Neural progenitor cell (in vitro differentiated cells): ENCODE results near the gene RAP1A. TPM values are rescaled to one million over a fixed set of nuclear protein-coding genes. Genes with fewer than 3 reads are reported as not detected.

ENCODE experiments used
- DNase-seq: peaks from one replicate; pipeline ENCODE4 v3.0.0-alpha.2; 2016; ENCODE audit warnings: low spot score
- H2AFZ ChIP-seq: fragments of 200-600 bp; sonication (generic); replicated peaks from 2 replicates; pipeline ENCODE4 v1.6.1; 2016; ENCODE audit warnings: antibody characterized with exemption
- H3F3A ChIP-seq: fragments of 200-600 bp; sonication (generic); 2 replicates; pipeline ENCODE4 v1.6.1; 2016; ENCODE audit warnings: antibody characterized with exemption, low read depth
- H3K27ac ChIP-seq: fragments of 200-600 bp; sonication (generic); 2 replicates; pipeline ENCODE4 v1.5.1; 2016; ENCODE audit warnings: mild to moderate bottlenecking
- H3K27me3 ChIP-seq: fragments of 200-600 bp; sonication (generic); 2 replicates; pipeline ENCODE4 v1.6.1; 2016; ENCODE audit warnings: mild to moderate bottlenecking, moderate library complexity
- H3K36me3 ChIP-seq: fragments of 200-600 bp; sonication (generic); 2 replicates; pipeline ENCODE4 v1.5.1; 2016
- H3K4me1 ChIP-seq: fragments of 200-600 bp; sonication (generic); 2 replicates; pipeline ENCODE4 v1.6.1; 2016; ENCODE audit warnings: mixed run types
- H3K4me2 ChIP-seq: fragments of 200-600 bp; sonication (generic); 2 replicates; pipeline ENCODE4 v1.6.1; 2016
- H3K4me3 ChIP-seq: fragments of 200-600 bp; sonication (generic); 2 replicates; pipeline ENCODE4 v1.5.1; 2016
- H3K79me2 ChIP-seq: fragments of 200-600 bp; sonication (generic); 2 replicates; pipeline ENCODE4 v1.6.1; 2016; ENCODE audit warnings: low read depth
- H3K9ac ChIP-seq: fragments of 200-600 bp; sonication (generic); 2 replicates; pipeline ENCODE4 v1.6.1; 2016
- H3K9me3 ChIP-seq: fragments of 200-600 bp; sonication (generic); 2 replicates; pipeline ENCODE4 v1.5.1; 2016; ENCODE audit warnings: low read depth
- H4K20me1 ChIP-seq: fragments of 200-600 bp; sonication (generic); 2 replicates; pipeline ENCODE4 v1.6.1; 2016; ENCODE audit warnings: low read depth
- H3K27ac Mint-ChIP-seq: 3 replicates; pipeline ENCODE4 v1.8.0; 2021; ENCODE audit warnings: mixed read lengths
- H3K27me3 Mint-ChIP-seq: 2 replicates; pipeline ENCODE4 v1.8.0; 2022; ENCODE audit warnings: low read depth, mild to moderate bottlenecking, inconsistent platforms, moderate library complexity, mixed read lengths; ENCODE audit not compliant: insufficient read depth
- H3K36me3 Mint-ChIP-seq: 3 replicates; pipeline ENCODE4 v1.8.0; 2021; ENCODE audit warnings: mixed read lengths
- H3K4me1 Mint-ChIP-seq: 3 replicates; pipeline ENCODE4 v1.8.0; 2021; ENCODE audit warnings: mixed read lengths
- H3K4me3 Mint-ChIP-seq: 3 replicates; pipeline ENCODE4 v1.8.0; 2021; ENCODE audit warnings: mild to moderate bottlenecking, moderate library complexity, mixed read lengths
- H3K9me3 Mint-ChIP-seq: 3 replicates; pipeline ENCODE4 v1.8.0; 2020; ENCODE audit warnings: mixed read lengths
- CTCF ChIP-seq: fragments of 200-600 bp; sonication (generic); IDR thresholded peaks from 2 replicates; pipeline ENCODE4 v1.5.1; 2017; ENCODE audit warnings: antibody characterized with exemption, mild to moderate bottlenecking
- EZH2 ChIP-seq: fragments of 200-600 bp; sonication (generic); IDR thresholded peaks from 2 replicates; pipeline ENCODE4 v1.6.1; 2017; ENCODE audit warnings: antibody characterized with exemption, mild to moderate bottlenecking, moderate library complexity
- EZH2phosphoT487 ChIP-seq: fragments of 200-600 bp; sonication (generic); IDR thresholded peaks from 2 replicates; pipeline ENCODE4 v1.6.1; 2017; ENCODE audit warnings: antibody characterized with exemption
- total RNA-seq: library from RNA; depleted of rRNA; stranded (reverse); fragments of >200 nt; gene quantifications from 2 replicates; pipeline ENCODE4 v1.2.3, GENCODE V29; 2015; ENCODE audit warnings: low replicate concordance

Gene RAP1A
- total RNA-seq, 1 donor from 2014 or later = 27.5 TPM

GRCh38 chr1:111734856-111735255 is 115.3 kb downstream of the RAP1A start:
- Histone ChIP-seq H3K36me3 (no peaks in the 10 kb centered on the region), H4K20me1 (peaks cover 36% of the 10 kb centered on the region), H3K79me2 (peaks cover 36% of the 10 kb centered on the region), H3F3A (peaks cover 56% of the 10 kb centered on the region), H3K4me2 (no peak overlapping the region), H3K4me3 (no peak overlapping the region), H3K4me1 (peaks cover 50% of the 10 kb centered on the region), H3K9ac (no peak overlapping the region), H3K9me3 (no peaks in the 10 kb centered on the region), H3K27me3 (peaks cover 10% of the 10 kb centered on the region), H3K27ac (no peak overlapping the region), H2AFZ (no peak overlapping the region)
- TF ChIP-seq EZH2 (no peak), EZH2phosphoT487 (no peak), CTCF (no peak)
- DNase-seq = no peak
- H3K27ac Mint-ChIP-seq = no peak overlapping the region
- H3K36me3 Mint-ChIP-seq = no peaks in the 10 kb centered on the region
- no peaks in the 10 kb centered on the region for H3K9me3 Mint-ChIP-seq
- no peak overlapping the region for H3K4me3 Mint-ChIP-seq
- peaks cover 17% of the 10 kb centered on the region for H3K27me3 Mint-ChIP-seq
- peaks cover 20% of the 10 kb centered on the region for H3K4me1 Mint-ChIP-seq

- H3K9me3 Mint-ChIP-seq = no peaks in the 10 kb centered on the region
- Histone ChIP-seq H3K9me3 (no peaks in the 10 kb centered on the region), H3F3A (peaks cover 58% of the 10 kb centered on the region), H2AFZ (no peak overlapping the region), H3K9ac (no peak overlapping the region), H3K36me3 (no peaks in the 10 kb centered on the region), H3K79me2 (peaks cover 36% of the 10 kb centered on the region), H4K20me1 (peaks cover 32% of the 10 kb centered on the region), H3K27ac (no peak overlapping the region), H3K27me3 (peaks cover 10% of the 10 kb centered on the region), H3K4me3 (no peak overlapping the region), H3K4me2 (peak overlapping the region; percentile 93), H3K4me1 (peaks cover 46% of the 10 kb centered on the region)
- no peak overlapping the region for H3K27ac Mint-ChIP-seq
- TF ChIP-seq EZH2 (no peak), CTCF (no peak), EZH2phosphoT487 (no peak)
- H3K4me1 Mint-ChIP-seq = peaks cover 18% of the 10 kb centered on the region
- peaks cover 17% of the 10 kb centered on the region for H3K27me3 Mint-ChIP-seq
- no peak for DNase-seq
- no peaks in the 10 kb centered on the region for H3K36me3 Mint-ChIP-seq
- no peak overlapping the region for H3K4me3 Mint-ChIP-seq
Measured at GRCh38 chr1:111735321-111735720, 115.7 kb downstream of the RAP1A start.

- no peak for TF ChIP-seq EZH2phosphoT487
- no peak for TF ChIP-seq CTCF
- TF ChIP-seq EZH2 = no peak
- Histone ChIP-seq H3K27me3 (peaks cover 11% of the 10 kb centered on the region), H3K4me2 (peak overlapping the region; percentile 93), H2AFZ (no peak overlapping the region), H4K20me1 (peaks cover 31% of the 10 kb centered on the region), H3K9me3 (no peaks in the 10 kb centered on the region), H3K4me3 (peak overlapping the region; percentile 37), H3K79me2 (peaks cover 30% of the 10 kb centered on the region), H3K4me1 (peaks cover 43% of the 10 kb centered on the region), H3F3A (peaks cover 56% of the 10 kb centered on the region), H3K27ac (no peak overlapping the region), H3K9ac (no peak overlapping the region), H3K36me3 (no peaks in the 10 kb centered on the region)
- H3K4me1 Mint-ChIP-seq = peaks cover 13% of the 10 kb centered on the region
- no peaks in the 10 kb centered on the region for H3K9me3 Mint-ChIP-seq
- no peak overlapping the region for H3K27ac Mint-ChIP-seq
- no peaks in the 10 kb centered on the region for H3K36me3 Mint-ChIP-seq
- peaks cover 19% of the 10 kb centered on the region for H3K27me3 Mint-ChIP-seq
- DNase-seq = peak; percentile 76
- H3K4me3 Mint-ChIP-seq = no peak overlapping the region
Measured at GRCh38 chr1:111735858-111736544, 116.4 kb downstream of the RAP1A start.
